Ammon's horn (tissue), 1 donor: ENCODE data around the gene PRX.
"Not testable (repeated sequence)": the region's sequence is repeated elsewhere in the genome, so short reads cannot be mapped to it uniquely, and the experiment has no call there.

ENCODE experiments used
- DNase-seq: peaks from one replicate; pipeline ENCODE4 v3.0.0-alpha.2; 2016; ENCODE audit warnings: low spot score

PRX gene

GRCh38 chr19:40413291-40413845 is at the start of gene PRX:
TSS of gene PRX (minus strand) at chr19:40413378. CDS start at chr19:40407932, 5,446 bp downstream.
- no peak for DNase-seq

DNA sequence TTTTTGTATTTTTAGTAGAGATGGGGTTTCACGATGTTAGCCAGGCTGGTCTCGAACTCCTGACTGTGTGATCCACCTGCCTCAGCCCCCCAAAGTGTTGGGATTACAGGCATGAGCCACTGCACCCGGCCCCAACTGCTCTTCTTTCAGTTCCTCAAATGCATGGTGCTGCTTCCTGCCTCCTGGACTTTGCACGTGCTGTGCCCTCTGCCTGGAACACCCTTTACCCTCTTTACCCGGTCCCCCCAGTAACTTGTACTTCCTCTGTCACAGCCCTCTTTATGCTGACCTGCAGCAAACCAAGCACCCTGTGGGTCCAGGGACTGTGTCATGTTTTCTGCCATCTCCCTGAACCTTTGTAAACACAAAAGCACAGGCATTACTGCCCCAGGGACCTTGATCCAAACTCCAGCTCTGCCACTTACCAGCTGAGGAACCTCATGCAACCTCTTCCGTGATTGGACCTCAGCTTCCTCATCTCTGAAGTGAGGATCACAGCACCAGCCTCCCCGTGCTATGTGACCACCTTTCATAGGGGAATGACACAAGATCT is 48.6 kb upstream of the PRX start:
- DNase-seq = peak; percentile 43

- DNase-seq = no peak
Measured at GRCh38 chr19:40460185-40460584, 47.0 kb upstream of the PRX start.

- DNase-seq = no peak
Measured at GRCh38 chr19:40458597-40458974, 45.4 kb upstream of the PRX start.

GRCh38 chr19:40457953-40458596 is 44.9 kb upstream of the PRX start:
- no peak for DNase-seq

- DNase-seq = no peak
Measured at GRCh38 chr19:40457048-40457447, 43.9 kb upstream of the PRX start.

- DNase-seq = not testable (repeated sequence)
Measured at GRCh38 chr19:40453943-40454342, 40.8 kb upstream of the PRX start.

GRCh38 chr19:40453151-40453735 is 40.1 kb upstream of the PRX start:
- DNase-seq = no peak

DNA sequence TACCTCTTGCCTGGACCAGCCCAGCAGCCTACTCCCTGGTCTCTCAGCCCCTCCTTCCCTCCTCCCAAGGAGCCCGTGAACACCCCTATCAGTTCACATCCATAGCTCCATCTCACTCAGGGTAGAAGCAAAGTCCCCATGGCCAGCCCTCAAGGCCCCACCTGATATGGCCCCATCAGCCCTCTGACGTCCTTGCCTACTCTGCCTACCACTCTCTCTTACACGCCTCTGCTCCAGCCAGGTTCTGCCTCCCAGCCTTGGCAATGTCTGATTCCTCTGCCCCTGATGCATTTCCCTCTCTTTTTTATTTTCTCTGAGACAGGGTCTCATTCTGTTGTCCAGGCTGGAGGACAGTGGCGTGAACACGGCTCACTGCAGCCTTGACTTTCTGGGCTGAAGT is 38.8 kb upstream of the PRX start:
- no peak for DNase-seq

GRCh38 chr19:40450664-40451063 is 37.5 kb upstream of the PRX start:
- no peak for DNase-seq

DNA sequence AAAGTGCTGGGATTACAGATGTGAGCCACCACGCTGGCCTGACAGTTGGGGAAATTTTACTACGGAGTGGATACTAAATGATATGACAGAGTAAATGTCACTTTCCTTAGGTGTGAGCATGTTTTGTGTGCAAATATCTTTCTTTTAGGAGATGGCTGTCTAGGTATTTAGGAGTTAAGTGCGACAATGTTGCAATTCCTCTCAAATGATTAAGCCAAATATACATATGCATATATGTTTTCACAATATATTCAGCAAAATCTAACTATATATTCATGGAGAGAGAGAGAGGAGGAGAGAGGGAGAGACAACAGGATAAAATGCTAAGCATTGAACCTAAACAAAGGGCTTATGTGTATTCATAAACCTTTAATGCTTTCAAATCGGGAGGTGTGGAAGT is 36.3 kb upstream of the PRX start:
- no peak for DNase-seq

DNA sequence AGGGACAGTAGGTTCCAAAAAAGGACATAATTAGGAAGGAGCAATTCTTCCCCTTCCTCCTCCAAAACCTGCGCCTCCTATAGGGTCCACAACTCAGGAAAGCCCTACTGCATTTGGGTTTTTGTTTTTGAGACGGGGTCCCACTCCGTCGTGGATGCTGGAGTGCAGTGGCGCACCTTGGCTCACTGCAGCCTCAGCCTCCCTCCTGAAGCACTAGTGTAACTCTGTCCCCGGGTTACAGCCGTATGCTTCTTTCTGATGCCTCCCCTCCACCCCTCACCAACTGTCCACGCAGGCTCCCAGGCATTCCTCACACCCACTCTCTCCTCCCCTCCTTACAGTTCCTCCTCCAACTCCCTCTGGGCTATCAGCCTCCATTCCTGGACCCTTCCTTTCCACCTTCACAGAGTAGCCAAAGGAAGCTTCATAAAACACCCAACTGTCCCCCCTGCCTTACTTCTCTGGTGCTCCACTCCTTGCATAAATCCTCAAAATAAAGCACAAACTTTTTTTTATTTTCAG is 33.1 kb upstream of the PRX start:
- DNase-seq = no peak

- DNase-seq = no peak
Measured at GRCh38 chr19:40445780-40446262, 32.6 kb upstream of the PRX start.

DNA sequence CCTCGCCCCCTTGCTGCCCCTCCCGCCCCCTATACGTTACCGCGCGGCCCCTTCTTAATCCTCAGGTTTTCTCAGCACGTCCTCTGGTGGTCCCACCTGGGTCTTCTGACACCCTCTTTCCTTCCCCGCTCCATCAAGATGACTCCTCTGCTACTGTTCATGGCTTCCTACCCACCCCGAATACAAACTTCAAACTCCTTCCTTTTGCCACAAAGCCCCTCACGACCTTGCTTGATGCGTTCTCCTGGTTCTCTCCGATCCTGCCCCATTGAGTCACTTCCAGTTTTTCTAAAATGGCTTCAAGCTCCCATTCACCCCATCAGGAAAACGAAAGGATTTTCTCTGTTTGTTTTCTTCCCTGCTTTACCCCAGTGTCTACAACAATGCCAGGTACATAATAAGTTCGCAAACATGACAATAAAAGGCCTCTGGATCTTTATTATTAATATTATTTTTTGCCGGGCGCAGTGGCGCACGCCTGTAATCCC is 31.7 kb upstream of the PRX start:
- no peak for DNase-seq

DNA sequence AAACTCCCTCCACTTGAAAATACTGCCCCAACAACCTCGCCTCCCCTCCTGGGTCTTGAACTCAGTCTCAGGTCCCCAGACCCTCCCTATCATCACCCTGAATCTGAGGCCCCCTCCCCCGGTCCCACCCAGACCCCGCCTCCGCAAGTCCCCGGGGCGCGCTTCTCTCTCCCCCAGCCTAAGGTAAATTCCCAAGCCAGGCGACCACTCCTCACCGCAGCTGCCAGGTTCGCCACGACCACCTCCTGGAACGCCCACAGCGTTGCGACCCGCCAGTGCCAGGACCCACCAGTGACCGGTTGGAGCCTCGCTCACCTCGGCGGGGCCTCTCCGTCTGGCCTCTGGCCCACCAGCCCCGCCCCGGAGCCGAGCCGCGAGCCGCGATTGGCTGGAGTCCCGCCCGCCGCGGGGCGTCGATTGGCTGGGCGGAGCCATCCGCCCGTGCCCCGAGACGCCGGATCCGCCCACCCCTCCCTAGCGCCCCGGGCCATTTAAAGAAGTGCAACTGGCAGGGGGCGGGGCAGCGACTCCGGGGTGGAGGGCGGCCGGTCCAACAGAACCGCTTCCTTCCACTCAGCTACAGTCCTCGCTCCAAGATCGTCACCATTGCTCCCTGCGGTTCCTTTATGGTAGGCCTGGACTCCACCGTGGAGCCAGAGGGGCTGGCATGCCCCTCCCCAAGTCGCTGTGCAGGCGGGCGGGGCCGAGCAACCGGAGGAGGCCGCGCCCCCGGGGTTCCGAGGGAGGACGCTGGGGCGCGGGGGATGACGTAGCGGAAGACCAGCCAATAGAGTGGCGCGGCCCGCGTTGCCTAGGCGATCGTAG is 31.0 kb upstream of the PRX start, which contains the start of gene SERTAD3:
TSS of gene SERTAD3 (minus strand) at position 336 of the 825 bp plus-strand sequence. CDS start 2,255 bp downstream, outside the sequence.
- peak; percentile 98 for DNase-seq

DNA sequence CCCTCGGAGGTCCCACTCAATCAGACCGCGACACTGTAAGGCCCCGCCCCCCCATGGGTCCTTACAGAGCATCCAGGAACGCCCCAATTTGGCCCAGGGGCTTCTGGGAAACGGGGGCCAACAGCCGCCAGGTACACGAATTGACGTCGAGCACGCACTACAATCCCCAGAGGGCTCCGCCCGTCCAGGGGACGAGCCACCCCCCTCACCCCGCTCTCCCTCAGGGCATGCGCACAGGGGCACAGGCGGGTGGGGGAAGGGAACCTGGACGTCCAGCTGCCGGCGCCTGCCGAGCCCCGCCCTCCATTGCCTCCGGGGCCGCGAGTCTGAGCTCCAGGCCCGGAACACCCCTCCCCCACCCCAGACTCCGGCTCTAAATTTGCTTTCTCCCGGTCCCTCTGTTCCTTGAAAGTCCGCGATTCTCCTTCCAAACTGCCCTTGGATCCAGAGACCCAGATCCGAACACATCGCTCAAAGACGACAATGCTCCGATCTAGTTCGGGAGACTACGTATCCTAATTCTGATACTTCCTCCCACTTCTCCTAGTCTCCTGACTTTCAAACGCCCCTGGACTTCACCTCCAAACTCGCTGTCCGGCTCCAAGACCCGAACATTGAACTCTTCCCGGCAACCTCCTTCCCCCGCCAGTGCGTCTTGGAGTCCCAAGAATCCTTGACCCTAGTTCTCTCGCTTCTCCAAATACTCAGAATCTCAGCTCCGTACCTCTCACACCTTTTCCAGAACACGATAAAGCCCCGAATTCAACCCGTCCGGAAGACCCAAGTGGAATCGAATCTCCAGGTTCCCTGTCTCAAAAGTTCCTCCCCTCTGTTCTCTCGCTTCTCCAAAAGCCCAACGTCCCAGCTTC is 30.2 kb upstream of the PRX start:
- peak; percentile 98 for DNase-seq

DNA sequence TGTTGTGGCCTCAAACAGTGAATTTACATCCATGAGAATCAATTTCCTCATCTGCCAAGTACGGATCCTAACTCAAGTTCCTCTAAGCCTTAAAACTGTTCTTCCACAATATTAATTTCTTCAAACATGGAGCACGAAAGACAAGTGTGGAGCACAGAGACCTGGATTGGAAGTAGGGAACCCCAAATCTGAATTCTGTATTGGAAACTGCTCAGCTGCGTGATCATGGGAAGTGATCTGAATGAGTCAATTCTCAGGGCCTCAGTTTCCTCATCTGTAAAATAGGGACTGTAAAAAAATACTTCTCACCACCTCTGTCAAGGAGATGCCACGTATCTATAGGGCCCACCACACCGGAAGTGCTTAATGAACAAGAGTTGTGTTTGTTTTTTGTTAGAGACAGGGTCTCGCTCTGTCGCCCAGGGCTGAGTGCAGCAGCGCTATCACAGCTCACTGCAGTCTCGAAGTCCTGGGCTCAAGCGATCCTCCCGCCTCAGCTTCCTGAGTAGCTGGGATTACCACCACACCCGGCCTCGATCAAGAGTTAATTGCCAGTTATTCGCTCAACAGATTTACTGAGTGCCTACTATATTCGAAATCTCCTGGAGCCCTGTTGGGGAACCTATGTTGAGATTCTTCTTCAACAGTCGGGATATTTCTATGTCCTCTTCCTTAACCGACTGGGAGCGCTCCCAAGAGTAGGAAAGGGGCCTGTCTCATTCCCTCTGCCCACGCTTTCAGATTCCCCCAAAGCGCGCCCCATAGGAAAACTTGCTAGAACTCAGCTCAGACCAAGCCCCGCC is 29.4 kb upstream of the PRX start:
- no peak for DNase-seq

- DNase-seq = no peak
Measured at GRCh38 chr19:40441719-40442253, 28.6 kb upstream of the PRX start.

GRCh38 chr19:40438284-40438683 is 25.1 kb upstream of the PRX start:
- DNase-seq = no peak
